GM19328 (cell line): Measurements from ENCODE around the gene C4A.
"Not testable (repeated sequence)": the region's sequence is repeated elsewhere in the genome, so short reads cannot be mapped to it uniquely, and the experiment has no call there.

Source experiments
- ATAC-seq: cut with Tn5 transposase; IDR thresholded peaks from one replicate; pipeline ENCODE4 v1.9.1; 2021; ENCODE audit warnings: mild to moderate bottlenecking, moderate library complexity; ENCODE audit not compliant: unreplicated experiment

Gene C4A

DNA sequence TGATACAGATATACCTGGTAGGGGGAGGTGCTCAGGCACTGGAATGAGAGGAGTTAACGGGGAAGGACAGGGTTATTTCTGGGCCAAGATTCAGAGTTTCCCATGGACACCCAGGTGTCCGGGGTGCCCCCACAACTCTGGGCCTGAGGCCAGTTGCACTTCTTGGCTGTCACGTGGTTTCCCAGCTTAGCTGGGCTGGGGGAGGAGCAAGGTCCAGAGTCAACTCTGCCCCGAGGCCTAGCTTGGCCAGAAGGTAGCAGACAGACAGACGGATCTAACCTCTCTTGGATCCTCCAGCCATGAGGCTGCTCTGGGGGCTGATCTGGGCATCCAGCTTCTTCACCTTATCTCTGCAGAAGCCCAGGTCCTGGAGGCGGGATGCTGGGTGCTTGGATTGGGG, 32.7 kb downstream of the C4A start, which contains the start of gene C4B:
C4B (plus strand) TSS at position 249 of the 400 bp plus-strand sequence; CDS start at position 300, 51 bp downstream.
- ATAC-seq: not testable (repeated sequence)

- not testable (repeated sequence) for ATAC-seq
These were observed 40.2 kb downstream of the C4A start for GRCh38 chr6:32022100-32022499.

DNA sequence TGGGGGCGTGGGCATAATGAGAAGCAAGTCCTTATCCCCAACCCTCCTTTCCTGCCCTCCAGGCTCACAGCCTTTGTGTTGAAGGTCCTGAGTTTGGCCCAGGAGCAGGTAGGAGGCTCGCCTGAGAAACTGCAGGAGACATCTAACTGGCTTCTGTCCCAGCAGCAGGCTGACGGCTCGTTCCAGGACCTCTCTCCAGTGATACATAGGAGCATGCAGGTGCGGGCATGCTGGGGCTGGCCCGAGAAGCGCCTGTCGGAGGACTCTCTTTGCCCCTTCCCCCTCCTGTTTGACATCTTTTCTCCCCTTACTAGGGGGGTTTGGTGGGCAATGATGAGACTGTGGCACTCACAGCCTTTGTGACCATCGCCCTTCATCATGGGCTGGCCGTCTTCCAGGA, 46.8 kb downstream of the C4A start:
- not testable (repeated sequence) for ATAC-seq

GRCh38 chr6:32029553-32029952, 47.7 kb downstream of the C4A start:
- not testable (repeated sequence) for ATAC-seq

GRCh38 chr6:32035283-32036013, 53.6 kb downstream of the C4A start:
- not testable (repeated sequence) for ATAC-seq

DNA sequence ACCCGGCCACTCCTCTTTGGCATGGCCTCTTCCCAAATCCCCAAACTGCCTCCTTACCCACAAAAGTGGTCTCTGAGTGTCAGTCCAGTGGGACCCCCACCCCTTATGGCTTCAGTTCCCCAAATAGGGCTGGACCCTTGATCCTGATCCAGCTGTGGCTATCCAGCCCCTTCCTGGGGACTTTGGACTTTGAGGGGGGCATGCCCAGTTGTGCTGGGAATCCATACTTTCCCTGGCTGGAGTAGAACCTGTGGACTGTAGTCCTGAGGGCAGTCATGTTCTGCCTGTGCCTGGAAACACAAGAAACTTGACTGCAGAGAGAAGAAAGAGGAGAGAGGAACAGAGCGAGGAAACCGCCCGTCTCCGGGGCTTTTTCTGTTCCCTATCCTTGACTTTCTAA, 55.3 kb downstream of the C4A start:
- not testable (repeated sequence) for ATAC-seq

DNA sequence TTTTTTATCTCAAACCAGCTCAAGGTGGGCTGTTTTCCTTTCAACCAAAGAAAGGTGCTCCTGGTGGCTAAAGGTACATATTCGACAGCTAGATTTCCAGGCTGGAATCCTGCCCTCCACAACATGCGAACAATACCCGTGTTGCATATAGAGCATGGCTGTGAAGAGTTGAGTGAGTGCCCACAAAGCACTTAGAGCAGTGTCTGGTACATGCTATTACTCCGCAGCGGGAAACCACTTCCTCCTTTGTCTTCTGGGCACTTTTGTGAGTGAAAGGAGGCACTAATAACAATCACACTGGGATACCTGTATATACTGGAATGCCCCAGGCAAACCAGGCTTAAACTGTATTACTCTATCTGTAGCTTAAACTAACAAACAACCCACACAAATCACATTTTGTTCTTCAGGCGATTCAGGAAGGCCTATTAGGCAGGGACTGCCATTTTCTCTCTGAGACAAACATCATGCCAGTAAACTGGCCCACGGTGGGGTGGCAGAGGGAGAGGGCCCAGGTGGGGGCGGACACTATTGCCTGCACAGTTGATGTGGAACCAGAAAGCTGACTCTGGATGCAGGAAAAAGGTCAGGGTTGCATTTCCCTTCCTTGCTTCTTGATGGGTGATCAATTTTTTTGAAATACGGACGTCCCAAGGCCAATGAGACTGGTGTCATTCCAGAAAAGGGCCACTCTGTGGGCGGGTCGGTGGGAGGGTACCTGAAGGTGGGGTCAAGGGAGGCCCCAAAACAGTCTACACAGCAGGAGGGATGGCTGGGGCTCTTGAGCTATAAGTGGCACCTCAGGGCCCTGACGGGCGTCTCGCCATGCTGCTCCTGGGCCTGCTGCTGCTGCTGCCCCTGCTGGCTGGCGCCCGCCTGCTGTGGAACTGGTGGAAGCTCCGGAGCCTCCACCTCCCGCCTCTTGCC, 56.0 kb downstream of the C4A start, which contains the start of gene CYP21A2:
CYP21A2 (plus strand) TSS at position 818 of the 927 bp plus-strand sequence; CDS start at position 826, 8 bp downstream.
- ATAC-seq: not testable (repeated sequence)

GRCh38 chr6:32038878-32039277, 57.0 kb downstream of the C4A start:
- ATAC-seq: not testable (repeated sequence)

DNA sequence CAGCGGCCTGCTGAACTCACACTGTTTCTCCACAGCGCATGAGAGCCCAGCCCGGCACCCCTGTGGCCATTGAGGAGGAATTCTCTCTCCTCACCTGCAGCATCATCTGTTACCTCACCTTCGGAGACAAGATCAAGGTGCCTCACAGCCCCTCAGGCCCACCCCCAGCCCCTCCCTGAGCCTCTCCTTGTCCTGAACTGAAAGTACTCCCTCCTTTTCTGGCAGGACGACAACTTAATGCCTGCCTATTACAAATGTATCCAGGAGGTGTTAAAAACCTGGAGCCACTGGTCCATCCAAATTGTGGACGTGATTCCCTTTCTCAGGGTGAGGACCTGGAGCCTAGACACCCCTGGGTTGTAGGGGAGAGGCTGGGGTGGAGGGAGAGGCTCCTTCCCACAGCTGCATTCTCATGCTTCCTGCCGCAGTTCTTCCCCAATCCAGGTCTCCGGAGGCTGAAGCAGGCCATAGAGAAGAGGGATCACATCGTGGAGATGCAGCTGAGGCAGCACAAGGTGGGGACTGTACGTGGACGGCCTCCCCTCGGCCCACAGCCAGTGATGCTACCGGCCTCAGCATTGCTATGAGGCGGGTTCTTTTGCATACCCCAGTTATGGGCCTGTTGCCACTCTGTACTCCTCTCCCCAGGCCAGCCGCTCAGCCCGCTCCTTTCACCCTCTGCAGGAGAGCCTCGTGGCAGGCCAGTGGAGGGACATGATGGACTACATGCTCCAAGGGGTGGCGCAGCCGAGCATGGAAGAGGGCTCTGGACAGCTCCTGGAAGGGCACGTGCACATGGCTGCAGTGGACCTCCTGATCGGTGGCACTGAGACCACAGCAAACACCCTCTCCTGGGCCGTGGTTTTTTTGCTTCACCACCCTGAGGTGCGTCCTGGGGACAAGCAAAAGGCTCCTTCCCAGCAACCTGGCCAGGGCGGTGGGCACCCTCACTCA, 57.7 kb downstream of the C4A start:
- ATAC-seq: not testable (repeated sequence)

DNA sequence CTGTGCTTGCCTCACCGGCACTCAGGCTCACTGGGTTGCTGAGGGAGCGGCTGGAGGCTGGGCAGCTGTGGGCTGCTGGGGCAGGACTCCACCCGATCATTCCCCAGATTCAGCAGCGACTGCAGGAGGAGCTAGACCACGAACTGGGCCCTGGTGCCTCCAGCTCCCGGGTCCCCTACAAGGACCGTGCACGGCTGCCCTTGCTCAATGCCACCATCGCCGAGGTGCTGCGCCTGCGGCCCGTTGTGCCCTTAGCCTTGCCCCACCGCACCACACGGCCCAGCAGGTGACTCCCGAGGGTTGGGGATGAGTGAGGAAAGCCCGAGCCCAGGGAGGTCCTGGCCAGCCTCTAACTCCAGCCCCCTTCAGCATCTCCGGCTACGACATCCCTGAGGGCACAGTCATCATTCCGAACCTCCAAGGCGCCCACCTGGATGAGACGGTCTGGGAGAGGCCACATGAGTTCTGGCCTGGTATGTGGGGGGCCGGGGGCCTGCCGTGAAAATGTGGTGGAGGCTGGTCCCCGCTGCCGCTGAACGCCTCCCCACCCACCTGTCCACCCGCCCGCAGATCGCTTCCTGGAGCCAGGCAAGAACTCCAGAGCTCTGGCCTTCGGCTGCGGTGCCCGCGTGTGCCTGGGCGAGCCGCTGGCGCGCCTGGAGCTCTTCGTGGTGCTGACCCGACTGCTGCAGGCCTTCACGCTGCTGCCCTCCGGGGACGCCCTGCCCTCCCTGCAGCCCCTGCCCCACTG, 58.6 kb downstream of the C4A start:
- ATAC-seq: not testable (repeated sequence)

DNA sequence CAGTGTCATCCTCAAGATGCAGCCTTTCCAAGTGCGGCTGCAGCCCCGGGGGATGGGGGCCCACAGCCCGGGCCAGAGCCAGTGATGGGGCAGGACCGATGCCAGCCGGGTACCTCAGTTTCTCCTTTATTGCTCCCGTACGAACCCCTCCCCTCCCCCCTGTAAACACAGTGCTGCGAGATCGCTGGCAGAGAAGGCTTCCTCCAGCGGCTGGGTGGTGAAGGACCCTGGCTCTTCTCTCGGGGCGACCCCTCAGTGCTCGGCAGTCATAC, 59.1 kb downstream of the C4A start:
- not testable (repeated sequence) for ATAC-seq

DNA sequence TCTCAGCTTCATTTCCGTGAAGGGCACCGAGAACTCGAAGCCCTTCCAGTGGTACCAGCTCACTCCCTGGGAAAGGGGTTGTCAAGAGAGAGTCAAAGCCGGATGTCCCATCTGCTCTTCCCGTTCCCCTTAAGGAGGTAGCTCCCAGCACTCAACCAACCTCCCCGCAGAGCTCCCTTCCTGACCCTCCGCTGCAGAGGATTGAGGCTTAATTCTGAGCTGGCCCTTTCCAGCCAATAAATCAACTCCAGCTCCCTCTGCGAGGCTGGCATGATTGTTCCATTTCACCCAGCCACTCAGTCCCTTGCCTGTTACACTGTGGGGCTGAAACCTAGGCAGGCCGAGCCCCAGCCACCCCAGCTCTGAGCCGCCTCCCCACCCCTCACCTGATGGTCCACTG, 59.5 kb downstream of the C4A start:
- not testable (repeated sequence) for ATAC-seq

DNA sequence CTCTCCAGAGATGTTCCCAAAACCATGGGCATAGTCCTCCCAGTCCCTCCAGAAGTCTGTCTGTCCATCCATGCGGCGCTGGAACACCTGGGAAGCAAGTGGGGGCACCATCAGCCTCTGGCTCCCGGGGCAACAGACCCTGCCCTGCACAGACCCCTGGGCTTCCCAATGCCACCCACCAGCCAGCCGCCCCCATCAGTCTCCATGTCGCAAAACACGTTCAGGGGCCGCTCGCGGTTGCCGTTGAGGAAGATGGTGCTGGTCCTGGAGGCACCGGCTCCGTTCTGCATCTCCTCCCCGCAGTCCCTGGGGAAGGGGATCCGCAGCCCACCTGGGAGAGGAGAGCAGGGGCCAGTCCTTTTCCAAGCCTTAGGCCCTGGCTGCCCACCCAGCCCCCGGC, 60.4 kb downstream of the C4A start:
- ATAC-seq: not testable (repeated sequence)

- ATAC-seq: not testable (repeated sequence)
These were observed 61.9 kb downstream of the C4A start for GRCh38 chr6:32043589-32044380.

DNA sequence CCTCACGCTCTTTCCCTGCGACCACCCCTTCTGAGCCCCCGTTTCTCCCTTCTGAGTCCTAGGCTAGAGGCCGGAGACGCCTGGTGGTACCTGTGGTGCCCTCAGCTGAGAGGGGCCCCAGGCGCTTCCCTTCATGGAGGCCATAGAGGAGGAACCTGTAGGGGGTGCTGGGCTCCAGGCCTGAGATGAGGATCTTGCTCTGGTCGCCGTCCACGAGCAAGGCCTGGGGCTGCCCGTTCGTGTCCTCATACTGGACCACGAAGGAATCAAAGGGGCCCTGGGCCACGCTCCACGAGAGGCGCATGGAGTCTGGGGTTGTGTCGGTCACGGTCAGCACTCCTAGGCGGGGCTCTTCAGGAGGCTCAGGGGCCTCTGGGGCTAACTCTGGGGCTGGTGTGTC, 63.1 kb downstream of the C4A start:
- ATAC-seq: not testable (repeated sequence)

- no peak for ATAC-seq
These were observed 64.1 kb downstream of the C4A start for GRCh38 chr6:32045811-32046449.

DNA sequence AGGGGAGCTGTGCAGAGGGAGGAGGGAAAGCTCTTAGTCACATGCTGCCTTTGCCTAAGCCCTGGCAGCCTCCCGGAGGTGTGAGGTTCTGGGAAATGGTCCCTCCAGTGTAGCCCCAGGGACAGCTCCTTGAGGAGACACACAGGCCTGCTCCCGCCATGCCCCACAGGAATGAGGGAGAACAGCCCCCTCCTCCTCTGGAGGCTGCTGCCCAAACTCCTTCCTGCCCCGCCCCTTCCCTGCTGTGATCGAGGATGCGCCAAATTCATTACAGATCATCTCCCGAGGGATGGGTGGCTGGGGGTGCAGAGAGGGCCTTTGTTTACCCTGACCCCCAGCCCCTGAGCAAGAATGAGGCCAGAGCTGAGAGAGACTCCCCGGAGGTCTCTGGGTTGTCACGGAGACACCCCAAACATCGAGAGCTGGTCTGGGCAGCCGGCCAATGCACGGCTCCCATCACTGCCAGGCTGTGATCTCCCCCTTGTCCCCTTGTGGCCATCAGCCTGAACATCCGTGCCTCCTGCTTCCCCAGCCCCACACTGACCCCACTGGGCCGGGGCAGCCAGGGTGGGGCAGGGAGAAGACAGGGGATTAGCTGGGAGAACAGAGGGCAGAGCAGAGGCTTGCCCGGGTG, 64.7 kb downstream of the C4A start:
- ATAC-seq: no peak

- no peak for ATAC-seq
These were observed 65.2 kb downstream of the C4A start for GRCh38 chr6:32047084-32047478.
